GM23338 (cell line): ENCODE data around the gene LMO7. TPM values are rescaled to one million over a fixed set of nuclear protein-coding genes. Genes with fewer than 3 reads are reported as not detected.
"Not testable (repeated sequence)": the region's sequence is repeated elsewhere in the genome, so short reads cannot be mapped to it uniquely, and the experiment has no call there.

Source experiments
- ATAC-seq: fragments of 200-7000 bp; cut with Tn5 transposase; 3 replicates; pipeline ENCODE4 v1.9.1; 2020
- DNase-seq: peaks from one replicate; pipeline ENCODE4 v3.0.0-alpha.2; 2015; ENCODE audit warnings: low spot score
- H2AFZ ChIP-seq: fragments of 200-600 bp; sonication (generic); 2 replicates; pipeline ENCODE4 v1.8.0; 2016; ENCODE audit warnings: antibody characterized with exemption, mild to moderate bottlenecking, moderate library complexity
- H3F3A ChIP-seq: fragments of 200-600 bp; sonication (generic); replicated peaks from 2 replicates; pipeline ENCODE4 v1.8.0; 2017; ENCODE audit warnings: antibody characterized with exemption, mixed run types, low read depth
- H3K27ac ChIP-seq: fragments of 200-600 bp; sonication (generic); 2 replicates; pipeline ENCODE4 v1.6.1; 2016; ENCODE audit warnings: low read depth
- H3K27me3 ChIP-seq: fragments of 200-600 bp; sonication (generic); 2 replicates; pipeline ENCODE4 v1.8.0; 2016; ENCODE audit warnings: mild to moderate bottlenecking, mixed run types, moderate library complexity; ENCODE audit not compliant: insufficient read depth
- H3K36me3 ChIP-seq: fragments of 200-600 bp; sonication (generic); 2 replicates; pipeline ENCODE4 v1.8.0; 2016; ENCODE audit warnings: mild to moderate bottlenecking; ENCODE audit not compliant: insufficient read depth
- H3K4me1 ChIP-seq: fragments of 200-600 bp; sonication (generic); 2 replicates; pipeline ENCODE4 v1.8.0; 2016; ENCODE audit warnings: mild to moderate bottlenecking, moderate library complexity; ENCODE audit not compliant: insufficient read depth
- H3K4me2 ChIP-seq: fragments of 200-600 bp; sonication (generic); 2 replicates; pipeline ENCODE4 v1.7.1; 2017; ENCODE audit warnings: mixed run types
- H3K4me3 ChIP-seq: fragments of 200-600 bp; sonication (generic); 2 replicates; pipeline ENCODE4 v1.6.1; 2016; ENCODE audit warnings: mixed run types
- H3K79me2 ChIP-seq: fragments of 200-600 bp; sonication (generic); replicated peaks from 2 replicates; pipeline ENCODE4 v1.8.0; 2017; ENCODE audit warnings: mild to moderate bottlenecking; ENCODE audit not compliant: insufficient read depth
- H3K9me2 ChIP-seq: fragments of 200-600 bp; sonication (generic); 2 replicates; pipeline ENCODE4 v1.8.0; 2017; ENCODE audit not compliant: insufficient read depth
- H4K20me1 ChIP-seq: fragments of 200-600 bp; sonication (generic); replicated peaks from 2 replicates; pipeline ENCODE4 v1.8.0; 2017; ENCODE audit warnings: mild to moderate bottlenecking; ENCODE audit not compliant: insufficient read depth
- H3K27ac Mint-ChIP-seq: 2 replicates; pipeline ENCODE4 v1.8.0; 2020; ENCODE audit warnings: inconsistent platforms, mild to moderate bottlenecking, moderate library complexity, mixed read lengths
- H3K27me3 Mint-ChIP-seq: 3 replicates; pipeline ENCODE4 v1.8.0; 2022; ENCODE audit warnings: low read depth, mild to moderate bottlenecking, moderate library complexity, mixed read lengths, inconsistent platforms; ENCODE audit not compliant: insufficient read depth, poor library complexity
- H3K36me3 Mint-ChIP-seq: 3 replicates; pipeline ENCODE4 v1.8.0; 2021; ENCODE audit warnings: low read depth, mild to moderate bottlenecking, inconsistent platforms, moderate library complexity, mixed read lengths
- H3K4me1 Mint-ChIP-seq: 3 replicates; pipeline ENCODE4 v1.8.0; 2020; ENCODE audit warnings: mild to moderate bottlenecking, inconsistent platforms, mixed read lengths
- H3K4me3 Mint-ChIP-seq: 3 replicates; pipeline ENCODE4 v1.8.0; 2021; ENCODE audit warnings: moderate library complexity, mild to moderate bottlenecking, inconsistent platforms, mixed read lengths
- H3K9me3 Mint-ChIP-seq: 3 replicates; pipeline ENCODE4 v1.8.0; 2020; ENCODE audit warnings: moderate library complexity, mild to moderate bottlenecking, inconsistent platforms, mixed read lengths
- CREB1 ChIP-seq: fragments of 250-450 bp; sonication (Bioruptor Pico); IDR thresholded peaks from 2 replicates; pipeline ENCODE4 v1.5.0; 2020; ENCODE audit warnings: low read depth, mild to moderate bottlenecking, moderate library complexity
- CTCF ChIP-seq, 2 experiments: fragments of 200-600 bp in 1 of 2; sonication (generic) in 1 of 2; conservative IDR thresholded peaks; 2 replicates each; pipeline versions ENCODE4 v1.5.1 to v1.6.1; 2016 to 2017; ENCODE audit warnings: antibody characterized with exemption in 2 of 2, low read depth in 2 of 2, mild to moderate bottlenecking in 2 of 2, moderate library complexity in 1 of 2
- ETS1 ChIP-seq: IDR thresholded peaks from 2 replicates; pipeline ENCODE4 v1.6.1; 2016; ENCODE audit warnings: antibody characterized with exemption
- EZH2 ChIP-seq: fragments of 200-600 bp; sonication (generic); IDR thresholded peaks from one replicate; pipeline ENCODE4 v1.8.0; 2017; ENCODE audit warnings: antibody characterized with exemption, mild to moderate bottlenecking, low read depth; ENCODE audit not compliant: unreplicated experiment
- JUNB ChIP-seq: IDR thresholded peaks from one replicate; pipeline ENCODE4 v1.6.1; 2016; ENCODE audit warnings: antibody characterized with exemption; ENCODE audit not compliant: unreplicated experiment
- NANOG ChIP-seq: IDR thresholded peaks from 2 replicates; pipeline ENCODE4 v1.6.1; 2016; ENCODE audit warnings: antibody characterized with exemption, borderline replicate concordance
- POLR2AphosphoS5 ChIP-seq: IDR thresholded peaks from 2 replicates; pipeline ENCODE4 v1.6.1; 2016; ENCODE audit warnings: antibody characterized with exemption, low read depth
- REST ChIP-seq: IDR thresholded peaks from one replicate; pipeline ENCODE4 v1.6.1; 2018; ENCODE audit warnings: antibody characterized with exemption; ENCODE audit not compliant: unreplicated experiment
- STAT1 ChIP-seq: IDR thresholded peaks from one replicate; pipeline ENCODE4 v1.6.1; 2016; ENCODE audit warnings: antibody characterized with exemption; ENCODE audit not compliant: unreplicated experiment
- ZNF114 ChIP-seq: fragments of 250-450 bp; sonication (Bioruptor Pico); IDR thresholded peaks from 2 replicates; pipeline ENCODE4 v1.5.0; 2020; ENCODE audit warnings: mild to moderate bottlenecking, moderate library complexity
- polyA plus RNA-seq: library from polyadenylated mRNA; unstranded; fragments of >200 nt; fragmentation: Nextera tagmentation; extraction: Ambion mirVana; gene quantifications from 2 replicates; pipeline ENCODE4 v1.2.1, GENCODE V29; 2016
- total RNA-seq: library from RNA; depleted of rRNA; stranded (reverse); fragments of >200 nt; shearing (Covaris generic); gene quantifications from 2 replicates; pipeline ENCODE4 v1.2.3, GENCODE V29; 2014

The LMO7 gene
- total and polyA plus RNA-seq, 2 experiments from 2014 or later: 22.3 to 26.9 TPM

- Histone ChIP-seq H3F3A (no peaks in the 10 kb centered on the region), H3K27ac (no peak overlapping the region), H3K4me3 (no peak overlapping the region), H3K79me2 (no peaks in the 10 kb centered on the region), H3K4me2 (no peak overlapping the region), H3K36me3 (no peaks in the 10 kb centered on the region), H2AFZ (no peak overlapping the region), H3K4me1 (no peaks in the 10 kb centered on the region), H4K20me1 (no peaks in the 10 kb centered on the region), H3K27me3 (no peaks in the 10 kb centered on the region), H3K9me2 (no peaks in the 10 kb centered on the region; the same call in 1 of the 2 replicates)
- TF ChIP-seq JUNB: no peak
- no peak for TF ChIP-seq EZH2
- no peak for TF ChIP-seq STAT1
- no peak for TF ChIP-seq CTCF (conservative IDR thresholded peaks at IDR 0.05; ENCODE audit: low read depth in 2 of 2)
- no peak for TF ChIP-seq REST
- TF ChIP-seq ETS1: no peak
- no peak for TF ChIP-seq CREB1 (CRISPR knock-in tag)
- no peak for TF ChIP-seq NANOG
- no peak for TF ChIP-seq POLR2AphosphoS5
- no peak for TF ChIP-seq ZNF114 (CRISPR knock-in tag)
- ATAC-seq: no peak
- H3K4me1 Mint-ChIP-seq: no peaks in the 10 kb centered on the region
- no peak overlapping the region for H3K27ac Mint-ChIP-seq
- H3K36me3 Mint-ChIP-seq: peaks cover 12% of the 10 kb centered on the region; the same call in 2 of the 3 replicates
- H3K27me3 Mint-ChIP-seq: no peaks in the 10 kb centered on the region
- no peak for DNase-seq
- H3K4me3 Mint-ChIP-seq: no peak overlapping the region
- H3K9me3 Mint-ChIP-seq: peaks cover 12% of the 10 kb centered on the region
These were observed 103.9 kb downstream of the LMO7 start for GRCh38 chr13:75740031-75740430.

- not testable (repeated sequence) for H3K4me3 ChIP-seq, H3F3A ChIP-seq, H3K79me2 ChIP-seq, H3K27me3 Mint-ChIP-seq, H4K20me1 ChIP-seq, H3K4me1 Mint-ChIP-seq, DNase-seq, H3K27ac Mint-ChIP-seq, ATAC-seq, H3K27ac ChIP-seq, H3K9me2 ChIP-seq, H2AFZ ChIP-seq, H3K27me3 ChIP-seq, H3K36me3 ChIP-seq, H3K4me3 Mint-ChIP-seq, H3K4me1 ChIP-seq, H3K4me2 ChIP-seq
- H3K36me3 Mint-ChIP-seq: peaks cover 23% of the 10 kb centered on the region; the same call in 2 of the 3 replicates
- peaks cover 17% of the 10 kb centered on the region for H3K9me3 Mint-ChIP-seq
These were observed 106.9 kb downstream of the LMO7 start for GRCh38 chr13:75743072-75743471.
